HEK293 (cell line): ENCODE results near the gene PSTK.

Experiments used
- BCL11A ChIP-seq: fragments of 450-650 bp; formaldehyde crosslinking; IDR thresholded peaks from 2 replicates; pipeline ENCODE4 v1.5.1; 2016; ENCODE audit warnings: low read depth, missing biosample characterization, missing genetic modification characterization
- CTCF ChIP-seq: fragments of 450-650 bp; formaldehyde crosslinking; IDR thresholded peaks from 2 replicates; pipeline ENCODE4 v1.5.1; 2016; ENCODE audit warnings: missing biosample characterization, missing genetic modification characterization
- REST ChIP-seq: fragments of 450-650 bp; formaldehyde crosslinking; IDR thresholded peaks from 2 replicates; pipeline ENCODE4 v1.5.1; 2016; ENCODE audit warnings: missing biosample characterization, missing genetic modification characterization
- ZBTB1 ChIP-seq: fragments of 450-650 bp; formaldehyde crosslinking; IDR thresholded peaks from 2 replicates; pipeline ENCODE4 v1.5.1; 2016; ENCODE audit warnings: missing biosample characterization, missing genetic modification characterization
- ZNF274 ChIP-seq, 2 experiments: fragments of 200-500 bp in 1 of 2; fragments of 450-650 bp in 1 of 2; sonication (Bioruptor generic) in 1 of 2; formaldehyde crosslinking in 1 of 2; IDR thresholded peaks; 2 replicates each; pipeline versions ENCODE4 v1.5.1 to v1.6.1; 2014 to 2016; ENCODE audit warnings: borderline replicate concordance in 1 of 2, inconsistent platforms in 1 of 2, low read length in 1 of 2, missing biosample characterization in 1 of 2, missing genetic modification characterization in 1 of 2
- ZNF501 ChIP-seq: fragments of 450-650 bp; formaldehyde crosslinking; IDR thresholded peaks from 2 replicates; pipeline ENCODE4 v1.5.1; 2016; ENCODE audit warnings: missing biosample characterization, missing genetic modification characterization
- ZNF692 ChIP-seq: fragments of 450-650 bp; formaldehyde crosslinking; IDR thresholded peaks from 2 replicates; pipeline ENCODE4 v1.5.1; 2016; ENCODE audit warnings: missing biosample characterization, missing genetic modification characterization

- TF ChIP-seq ZNF274 (IDR thresholded peaks at IDR 0.05; ENCODE audit: low read length) (no peak), ZNF274 (tag by site-specific recombination; IDR thresholded peaks at IDR 0.05; ENCODE audit: borderline replicate concordance) (no peak), REST (no peak), ZNF501 (tag by site-specific recombination) (no peak), CTCF (tag by site-specific recombination) (no peak), ZNF692 (tag by site-specific recombination) (no peak), BCL11A (tag by site-specific recombination) (no peak), ZBTB1 (tag by site-specific recombination) (no peak)
These were observed 40.2 kb upstream of the PSTK start for GRCh38 chr10:122939856-122940543.
